HCT116 (cell line): ENCODE results near the gene CCR6. TPM values are rescaled to one million over a fixed set of nuclear protein-coding genes. Genes with fewer than 3 reads are reported as not detected.

Experiments used
- ATAC-seq: fragments of 200-7000 bp; cut with Tn5 transposase; 2 replicates; pipeline ENCODE4 v1.9.1; 2020; ENCODE audit warnings: mild to moderate bottlenecking, moderate library complexity
- BruUV-seq: library from RNA; stranded (reverse); fragments of 400-500 nt; replicated peaks from 2 replicates; lab custom pipeline; 2021; lab: Mats Ljungman, UMichigan
- CTCF ChIA-PET: fragments of 300-600 bp; sonication (Branson Sonifier 250); formaldehyde crosslinking; loops from one replicate; lab custom pipeline; 2021; ENCODE audit warnings: antibody characterized with exemption; lab: Charles Lee
- POLR2A ChIA-PET: fragments of 300-600, 350-600 bp; sonication (Branson Sonifier 250); formaldehyde crosslinking; loops from one replicate; lab custom pipeline; 2021; ENCODE audit warnings: antibody characterized with exemption; lab: Charles Lee
- RAD21 ChIA-PET, 2 experiments: fragments of 300-600 bp; sonication (Branson Sonifier 250); formaldehyde crosslinking; loops; one replicate each; lab custom pipeline; 2023; ENCODE audit warnings: low total read pairs in 2 of 2; ENCODE audit not compliant: uncharacterized antibody in 2 of 2, unreplicated experiment in 2 of 2, low non-redundant PET in 1 of 2; lab: Charles Lee
- DNase-seq: peaks from one replicate; pipeline ENCODE4 v3.0.0-alpha.2; 2010; ENCODE audit warnings: low read depth, low spot score
- H2AFZ ChIP-seq: fragments of 200-600 bp; shearing (Covaris generic), sonication (generic); 2 replicates; pipeline ENCODE4 v1.6.1; 2017; ENCODE audit warnings: low read depth, mixed run types, mixed read lengths, antibody characterized with exemption, low read length; ENCODE audit not compliant: poor library complexity, severe bottlenecking
- H3K27ac ChIP-seq: 2 replicates; pipeline ENCODE4 v1.5.1; 2012; ENCODE audit warnings: low read depth, low read length
- H3K27me3 ChIP-seq: fragments of 200-600 bp; sonication (generic); 2 replicates; pipeline ENCODE4 v1.6.1; 2016; ENCODE audit warnings: mixed run types, low read length, mixed read lengths; ENCODE audit not compliant: insufficient read depth
- H3K36me3 ChIP-seq, 2 experiments: fragments of 200-500 bp in 1 of 2; fragments of 200-600 bp in 1 of 2; sonication (Bioruptor generic) in 1 of 2; sonication (generic) in 1 of 2; 2 replicates each; pipeline versions ENCODE4 v1.5.1 to v1.6.1; 2014 to 2016; ENCODE audit warnings: low read length in 2 of 2, inconsistent platforms in 1 of 2, mixed read lengths in 1 of 2, mixed run types in 1 of 2; ENCODE audit not compliant: insufficient read depth in 2 of 2, control insufficient read depth in 1 of 2
- H3K4me1 ChIP-seq, 2 experiments: fragments of 200-600 bp in 1 of 2; sonication (generic) in 1 of 2; 2 replicates each; pipeline versions ENCODE4 v1.5.1 to v1.6.1; 2012 to 2017; ENCODE audit warnings: low read length in 2 of 2, inconsistent platforms in 1 of 2, mild to moderate bottlenecking in 1 of 2, mixed read lengths in 1 of 2, mixed run types in 1 of 2, moderate library complexity in 1 of 2; ENCODE audit not compliant: insufficient read depth in 2 of 2, control insufficient read depth in 1 of 2
- H3K4me2 ChIP-seq: fragments of 200-600 bp; sonication (generic); 2 replicates; pipeline ENCODE4 v1.6.1; 2017; ENCODE audit warnings: mixed run types, low read length, mixed read lengths
- H3K4me3 ChIP-seq, 2 experiments: fragments of 200-600 bp in 1 of 2; sonication (generic) in 1 of 2; replicated peaks in 1 of 2; 2 replicates each; pipeline ENCODE4 v1.5.1; 2011 to 2016; ENCODE audit warnings: low read length in 2 of 2, control low read depth in 1 of 2, low read depth in 1 of 2, mild to moderate bottlenecking in 1 of 2, mixed read lengths in 1 of 2, mixed run types in 1 of 2
- H3K79me2 ChIP-seq: fragments of 200-600 bp; sonication (generic); 2 replicates; pipeline ENCODE4 v1.6.1; 2017; ENCODE audit warnings: mild to moderate bottlenecking, mixed run types, low read length, moderate library complexity, mixed read lengths; ENCODE audit not compliant: insufficient read depth
- H3K9ac ChIP-seq: fragments of 200-600 bp; sonication (generic); 2 replicates; pipeline ENCODE4 v1.6.1; 2016; ENCODE audit warnings: low read length, mixed read lengths
- H3K9me2 ChIP-seq: fragments of 200-600 bp; sonication (generic), shearing (Covaris generic); 2 replicates; pipeline ENCODE4 v1.6.1; 2017; ENCODE audit warnings: mixed run types, mild to moderate bottlenecking, moderate library complexity; ENCODE audit not compliant: insufficient read depth
- H3K9me3 ChIP-seq, 2 experiments: fragments of 200-500 bp in 1 of 2; fragments of 200-600 bp in 1 of 2; sonication (Bioruptor generic) in 1 of 2; sonication (generic) in 1 of 2; 2 replicates each; pipeline ENCODE4 v1.6.1; 2014 to 2017; ENCODE audit warnings: low read length in 2 of 2, mixed read lengths in 2 of 2, inconsistent platforms in 1 of 2, low read depth in 1 of 2, mild to moderate bottlenecking in 1 of 2, mixed run types in 1 of 2, moderate library complexity in 1 of 2; ENCODE audit not compliant: control insufficient read depth in 1 of 2, insufficient read depth in 1 of 2
- H4K20me1 ChIP-seq: fragments of 200-600 bp; sonication (generic), shearing (Covaris generic); 2 replicates; pipeline ENCODE4 v1.6.1; 2017; ENCODE audit warnings: mixed run types, mild to moderate bottlenecking, moderate library complexity; ENCODE audit not compliant: insufficient read depth
- CEBPB ChIP-seq: IDR thresholded peaks from 2 replicates; pipeline ENCODE4 v1.6.1; 2012; ENCODE audit warnings: low read depth
- CTCF ChIP-seq, 3 experiments: fragments of 200-600 bp in 1 of 3; sonication (generic) in 1 of 3; IDR thresholded peaks in 2 of 3; conservative IDR thresholded peaks in 1 of 3; 2 replicates each; pipeline ENCODE4 v1.5.1; 2012 to 2017; ENCODE audit warnings: low read depth in 2 of 3, low read length in 2 of 3, antibody characterized with exemption in 1 of 3, borderline replicate concordance in 1 of 3, control low read depth in 1 of 3, mild to moderate bottlenecking in 1 of 3, mixed read lengths in 1 of 3, mixed run types in 1 of 3, moderate library complexity in 1 of 3; ENCODE audit not compliant: insufficient read depth in 1 of 3
- EGR1 ChIP-seq: IDR thresholded peaks from 2 replicates; pipeline ENCODE4 v1.6.1; 2012; ENCODE audit warnings: low read depth
- ELF1 ChIP-seq: IDR thresholded peaks from 2 replicates; pipeline ENCODE4 v1.6.1; 2012; ENCODE audit warnings: low read depth, borderline replicate concordance
- FOSL1 ChIP-seq: IDR thresholded peaks from 2 replicates; pipeline ENCODE4 v1.6.1; 2012; ENCODE audit warnings: low read depth
- JUND ChIP-seq: IDR thresholded peaks from 2 replicates; pipeline ENCODE4 v1.6.1; 2012
- MAX ChIP-seq: IDR thresholded peaks from 2 replicates; pipeline ENCODE4 v1.6.1; 2012
- POLR2AphosphoS5 ChIP-seq: IDR thresholded peaks from 2 replicates; pipeline ENCODE4 v1.6.1; 2011; ENCODE audit warnings: mild to moderate bottlenecking, low read depth, low read length, moderate library complexity
- RAD21 ChIP-seq: IDR thresholded peaks from 2 replicates; pipeline ENCODE4 v1.6.1; 2012; ENCODE audit warnings: low read depth, mild to moderate bottlenecking
- REST ChIP-seq: IDR thresholded peaks from 2 replicates; pipeline ENCODE4 v1.6.1; 2012; ENCODE audit warnings: low read depth
- SIN3A ChIP-seq: IDR thresholded peaks from 2 replicates; pipeline ENCODE4 v1.6.1; 2012; ENCODE audit warnings: low read depth
- SP1 ChIP-seq: IDR thresholded peaks from 2 replicates; pipeline ENCODE4 v1.6.1; 2012; ENCODE audit warnings: low read depth
- YY1 ChIP-seq: IDR thresholded peaks from 2 replicates; pipeline ENCODE4 v1.6.1; 2011; ENCODE audit warnings: low read length, low read depth, moderate library complexity, mild to moderate bottlenecking; ENCODE audit not compliant: insufficient replicate concordance; ENCODE audit errors: extremely low read depth
- ZFX ChIP-seq: fragments of 450-650 bp; IDR thresholded peaks from 2 replicates; pipeline ENCODE4 v1.6.1; 2017
- intact Hi-C: fragments of 100-400 bp; cut with micrococcal nuclease; formaldehyde crosslinking; loops from 2 replicates; pipeline ENCODE4 v1.10.0; 2022
- total RNA-seq: library from RNA; stranded (reverse); gene quantifications from one replicate; pipeline ENCODE4 v1.2.1, GENCODE V29; 2021; ENCODE audit not compliant: unreplicated experiment

CCR6 gene
- total RNA-seq, 1 experiment from 2014 or later, result not detected

- TF ChIP-seq SP1, result no peak
- no peak for TF ChIP-seq REST
- no peak for TF ChIP-seq SIN3A
- TF ChIP-seq JUND, result no peak
- no peak for TF ChIP-seq ELF1
- TF ChIP-seq CEBPB, result no peak
- TF ChIP-seq EGR1, result no peak
- TF ChIP-seq RAD21, result no peak
- no peak for TF ChIP-seq YY1
- TF ChIP-seq POLR2AphosphoS5, result no peak
- no peak for TF ChIP-seq MAX
- no peak for TF ChIP-seq FOSL1
- TF ChIP-seq CTCF (IDR thresholded peaks at IDR 0.05 in 2 of 3, conservative IDR thresholded peaks at IDR 0.05 in 1 of 3; ENCODE audit: borderline replicate concordance in 1 of 3, insufficient read depth in 1 of 3, low read depth in 2 of 3, low read length in 2 of 3), result no peak
- no peak for TF ChIP-seq ZFX
- no peaks in the 10 kb centered on the region for H3K4me1 ChIP-seq
- no peak overlapping the region for H3K9ac ChIP-seq
- no peak for DNase-seq
- ChIA-PET CTCF (no interaction called here), POLR2A (no interaction called here), RAD21 (no interaction called here)
- H3K4me2 ChIP-seq, result no peak overlapping the region
- intact Hi-C loops, result no loop called here
- no peak overlapping the region for H2AFZ ChIP-seq
- no peak overlapping the region for H3K4me3 ChIP-seq
- H4K20me1 ChIP-seq, result no peaks in the 10 kb centered on the region
- BruUV-seq, result no TSS peak
- no peak for ATAC-seq
- no peak overlapping the region for H3K27ac ChIP-seq
- H3K79me2 ChIP-seq, result no peaks in the 10 kb centered on the region
- H3K36me3 ChIP-seq, result no peaks in the 10 kb centered on the region
- no peaks in the 10 kb centered on the region for H3K9me3 ChIP-seq
- H3K27me3 ChIP-seq, result no peaks in the 10 kb centered on the region
- no peaks in the 10 kb centered on the region for H3K9me2 ChIP-seq
These were observed 25.9 kb upstream of the CCR6 start for GRCh38 chr6:167096991-167097390.
